AG04449 (cell line): ENCODE results near the gene SLC6A3.
"Not testable (repeated sequence)": the region's sequence is repeated elsewhere in the genome, so short reads cannot be mapped to it uniquely, and the experiment has no call there.

ENCODE experiments used
- CTCF ChIA-PET: fragments of 350-600 bp; formaldehyde crosslinking; extraction: SDS; loops from one replicate; lab custom pipeline; 2021; ENCODE audit warnings: antibody characterized with exemption; lab: Yijun Ruan, JAX
- POLR2A ChIA-PET: fragments of 400-600, 350-600 bp; formaldehyde crosslinking; extraction: SDS; loops from one replicate; lab custom pipeline; 2020; ENCODE audit warnings: antibody characterized with exemption, inconsistent platforms; lab: Yijun Ruan, JAX
- DNase-seq: peaks from one replicate; pipeline ENCODE4 v3.0.0-alpha.2; 2010; ENCODE audit warnings: low read depth, low spot score
- H3K4me3 ChIP-seq: 2 replicates; pipeline ENCODE4 v1.5.1; 2011; ENCODE audit warnings: low read depth, mild to moderate bottlenecking, control low read depth, low read length
- TF ChIP-seq, protein P1 (sequence below): IDR thresholded peaks from one replicate; pipeline ENCODE4 v1.5.1; 2011; ENCODE audit warnings: mild to moderate bottlenecking, moderate library complexity, low read length, control low read depth, inconsistent platforms; ENCODE audit not compliant: insufficient read depth; ENCODE audit errors: missing control alignments

The SLC6A3 gene

DNA sequence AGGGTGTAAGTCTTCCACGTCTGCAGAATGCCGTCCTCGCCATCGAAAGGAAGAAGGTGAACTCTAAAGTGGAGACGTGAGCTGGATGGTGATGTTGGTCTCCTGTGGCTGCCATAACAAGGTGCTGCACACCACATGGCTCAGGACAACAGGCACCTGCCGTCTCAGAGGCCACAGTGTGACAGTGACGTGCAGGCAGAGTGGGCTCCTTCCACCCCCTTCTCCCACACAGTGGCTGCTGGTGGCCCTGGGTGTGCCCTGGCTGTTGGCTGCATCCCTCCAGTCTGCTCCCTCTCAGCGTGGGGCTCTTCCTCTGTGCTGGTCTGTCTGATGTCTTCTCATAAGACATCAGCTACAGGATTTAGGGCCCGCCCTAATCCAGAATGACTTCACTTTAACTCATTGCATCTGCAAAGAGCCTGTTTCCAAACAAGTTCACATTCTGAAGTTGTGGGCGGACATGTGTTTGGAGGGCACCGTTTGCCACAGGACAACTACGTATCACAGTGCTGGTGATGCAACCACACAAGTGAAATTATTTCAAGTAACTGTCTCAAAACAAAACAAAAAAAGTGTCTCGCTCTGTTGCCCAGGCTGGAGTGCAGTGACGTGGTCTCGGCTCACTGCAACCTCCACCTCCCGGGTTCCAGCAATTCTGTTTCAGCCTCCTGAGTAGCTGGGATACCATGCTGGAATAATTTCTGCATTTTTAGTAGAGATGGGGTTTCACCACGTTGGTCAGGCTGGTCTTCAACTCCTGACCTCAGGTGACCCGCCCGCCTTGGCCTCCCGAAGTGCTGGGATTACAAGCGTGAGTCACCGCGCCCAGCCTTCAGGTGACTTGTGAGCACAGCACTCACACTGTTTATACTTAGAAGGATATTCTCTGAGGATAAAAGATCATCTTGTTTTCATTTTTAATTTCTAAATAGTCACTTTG, 69.1 kb downstream of the SLC6A3 start:
- no peak overlapping the region for H3K4me3 ChIP-seq
- DNase-seq, result no peak
- TF ChIP-seq, protein P1, sequence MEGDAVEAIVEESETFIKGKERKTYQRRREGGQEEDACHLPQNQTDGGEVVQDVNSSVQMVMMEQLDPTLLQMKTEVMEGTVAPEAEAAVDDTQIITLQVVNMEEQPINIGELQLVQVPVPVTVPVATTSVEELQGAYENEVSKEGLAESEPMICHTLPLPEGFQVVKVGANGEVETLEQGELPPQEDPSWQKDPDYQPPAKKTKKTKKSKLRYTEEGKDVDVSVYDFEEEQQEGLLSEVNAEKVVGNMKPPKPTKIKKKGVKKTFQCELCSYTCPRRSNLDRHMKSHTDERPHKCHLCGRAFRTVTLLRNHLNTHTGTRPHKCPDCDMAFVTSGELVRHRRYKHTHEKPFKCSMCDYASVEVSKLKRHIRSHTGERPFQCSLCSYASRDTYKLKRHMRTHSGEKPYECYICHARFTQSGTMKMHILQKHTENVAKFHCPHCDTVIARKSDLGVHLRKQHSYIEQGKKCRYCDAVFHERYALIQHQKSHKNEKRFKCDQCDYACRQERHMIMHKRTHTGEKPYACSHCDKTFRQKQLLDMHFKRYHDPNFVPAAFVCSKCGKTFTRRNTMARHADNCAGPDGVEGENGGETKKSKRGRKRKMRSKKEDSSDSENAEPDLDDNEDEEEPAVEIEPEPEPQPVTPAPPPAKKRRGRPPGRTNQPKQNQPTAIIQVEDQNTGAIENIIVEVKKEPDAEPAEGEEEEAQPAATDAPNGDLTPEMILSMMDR, result no peak
- CTCF ChIA-PET, result no interaction called here
- POLR2A ChIA-PET, result interaction anchor here (0.7 kb wide), 1 partner anchor 269 kb away, joined by 3 read pairs; no protein-coding TSS in a partner anchor

DNA sequence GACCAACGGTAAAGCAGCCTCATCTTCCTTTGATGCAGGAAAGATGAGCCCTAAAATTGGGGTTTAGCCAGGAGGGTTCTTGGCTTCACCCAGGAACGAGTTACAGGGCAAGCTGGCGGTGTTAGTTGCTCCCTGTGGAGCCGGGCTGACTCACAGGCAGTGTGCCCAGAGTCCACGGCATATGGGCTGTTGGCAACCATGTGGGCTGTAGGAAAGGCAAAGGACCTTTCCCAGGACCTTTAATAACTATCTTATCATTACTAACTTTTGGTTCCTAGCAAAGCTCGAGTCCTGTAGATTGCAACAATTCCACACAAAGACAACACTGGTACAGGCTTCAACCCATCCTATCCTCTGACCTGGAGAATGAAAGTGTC, 70.6 kb downstream of the SLC6A3 start:
- POLR2A ChIA-PET, result no interaction called here
- no peak overlapping the region for H3K4me3 ChIP-seq

DNA sequence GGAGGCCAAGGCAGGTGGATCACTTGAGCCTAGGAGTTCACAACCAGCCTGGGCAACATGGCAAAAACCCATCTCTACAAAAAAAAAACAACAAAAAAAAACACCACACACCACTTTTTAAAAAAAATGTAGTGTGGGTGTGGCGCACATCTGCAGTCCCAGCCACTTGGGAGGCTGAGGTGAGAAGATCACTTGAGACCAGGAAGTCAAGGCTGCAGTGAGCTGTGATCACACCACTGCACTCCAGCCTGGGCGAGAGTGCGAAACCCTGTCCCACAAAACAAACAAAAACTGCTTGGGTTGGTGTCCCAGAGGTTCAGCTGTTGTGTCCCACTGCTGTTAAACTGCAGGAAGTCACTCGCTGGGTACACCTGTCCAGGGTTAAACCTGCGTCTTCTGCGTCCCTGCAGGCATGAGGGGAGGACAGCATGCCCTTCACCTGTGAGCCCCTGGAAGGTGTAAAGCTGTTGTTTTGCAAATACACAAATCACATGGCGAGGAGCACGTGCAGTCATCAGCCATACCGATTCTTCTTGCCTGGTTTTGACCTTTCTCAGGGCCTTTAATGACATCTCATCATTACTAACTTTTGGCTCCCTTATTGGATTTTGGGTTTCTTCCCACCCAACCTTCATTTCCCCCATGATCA, 71.1 kb downstream of the SLC6A3 start:
- POLR2A ChIA-PET, result no interaction called here
- no peak overlapping the region for H3K4me3 ChIP-seq
- TF ChIP-seq, protein P1, result no peak
- no peak for DNase-seq
- CTCF ChIA-PET, result no interaction called here

More for the DNA sequence above, 70.6 kb downstream of the SLC6A3 start:
- no peak for DNase-seq
- TF ChIP-seq, protein P1, result no peak
- CTCF ChIA-PET, result no interaction called here

DNA sequence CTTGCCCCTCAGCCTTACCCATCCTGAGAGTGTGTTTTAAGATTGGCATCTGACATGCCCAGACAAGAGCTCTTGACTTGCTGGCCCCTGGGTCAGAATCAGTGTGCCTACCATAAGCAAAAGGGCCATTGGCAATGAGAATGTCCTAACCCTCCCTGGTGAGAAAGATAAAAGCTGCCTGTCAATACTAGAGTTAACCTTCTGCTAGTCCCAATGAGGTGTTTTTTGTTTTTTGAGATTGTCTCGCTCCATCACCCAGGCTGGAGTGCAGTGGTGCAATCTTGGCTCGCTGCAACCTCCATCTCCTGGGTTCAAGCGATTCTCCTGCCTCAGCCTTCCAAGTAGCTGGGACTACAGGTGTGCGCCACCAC, 73.3 kb downstream of the SLC6A3 start:
- CTCF ChIA-PET, result interaction anchor here (1.0 kb wide), 1 partner anchor 8 kb away, joined by 5 read pairs; no protein-coding TSS in a partner anchor
- H3K4me3 ChIP-seq, POLR2A ChIA-PET, DNase-seq: not testable (repeated sequence)

DNA sequence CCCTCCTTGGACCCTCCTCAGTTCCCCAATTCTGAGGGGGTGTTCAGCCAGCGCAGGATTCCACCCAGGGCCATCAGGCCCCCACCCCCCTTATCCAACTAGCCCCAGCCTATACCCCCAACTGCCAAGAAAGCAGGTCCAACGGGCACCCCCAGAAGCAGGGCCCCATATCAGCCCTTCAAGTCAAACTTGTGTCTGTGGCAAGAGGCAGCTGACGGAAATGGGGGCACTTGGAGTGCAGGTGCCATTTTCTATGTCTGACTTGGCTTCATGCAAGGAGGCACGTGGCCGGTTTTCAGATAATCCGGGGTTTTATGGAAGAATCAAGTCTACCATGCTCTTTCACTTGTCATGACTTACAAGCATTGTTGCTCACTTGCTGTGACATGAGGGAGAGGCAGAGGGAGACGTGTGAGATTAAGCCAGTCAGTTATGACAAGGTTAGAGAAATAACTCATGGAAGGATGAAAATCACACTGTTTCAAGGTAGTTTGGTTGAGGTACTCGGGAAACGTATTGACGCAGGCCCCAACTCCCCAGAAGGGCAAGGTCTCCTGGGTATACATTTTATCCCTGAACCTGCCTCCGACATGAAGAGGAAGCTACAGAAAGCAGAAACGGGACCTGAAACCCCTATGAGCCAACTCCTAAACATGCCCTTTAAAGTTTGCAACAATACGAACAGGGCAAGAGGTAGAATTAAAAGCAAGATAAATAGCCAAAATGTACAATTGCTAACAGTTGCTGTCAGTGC, 73.8 kb downstream of the SLC6A3 start:
- TF ChIP-seq, protein P1, result no peak
- POLR2A ChIA-PET, result no interaction called here
- no peak for DNase-seq
- no peak overlapping the region for H3K4me3 ChIP-seq
- CTCF ChIA-PET, result interaction anchor here (1.0 kb wide), 1 partner anchor 9 kb away, joined by 5 read pairs; no protein-coding TSS in a partner anchor

DNA sequence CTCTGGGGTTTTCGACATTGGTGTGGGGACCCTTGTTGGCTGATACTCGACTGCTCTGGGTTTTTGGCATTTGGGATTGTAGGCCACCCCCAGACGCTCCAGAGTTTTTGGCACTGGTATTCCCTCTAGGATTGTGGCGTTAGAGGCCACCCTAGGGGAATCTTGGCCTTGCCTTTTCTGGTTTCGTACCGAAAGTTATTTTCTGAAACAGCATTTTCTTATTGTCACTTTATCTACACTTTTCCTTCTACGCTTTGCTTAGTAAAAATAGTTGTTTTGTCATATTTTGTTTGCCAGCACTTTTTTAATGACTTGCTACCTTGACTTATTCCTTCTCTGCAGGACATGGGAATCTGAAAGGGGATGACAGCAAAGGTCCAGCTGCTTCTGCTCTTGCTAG, 75.2 kb downstream of the SLC6A3 start:
- TF ChIP-seq, protein P1, result no peak
- no peak overlapping the region for H3K4me3 ChIP-seq
- no peak for DNase-seq
- ChIA-PET CTCF (no interaction called here), POLR2A (no interaction called here)
